ENCODE data around the gene SIL1. TPM values are rescaled to one million over a fixed set of nuclear protein-coding genes. Genes with fewer than 3 reads are reported as not detected.

Gene SIL1
- total and polyA plus RNA-seq, 2 of the 4 experiments (the other 2 are of a cell fraction): 56.1 to 66.0 TPM

GRCh38 chr5:138929571-138929955 lies 268.6 kb downstream of the SIL1 start:
- Histone ChIP-seq H2AK9ac (replicated peaks; ENCODE audit: low read depth, low read length, poor library complexity) (no peak overlapping the region), H3K36me3 (ENCODE audit: control insufficient read depth, insufficient read depth, low read length) (peaks cover 83% of the 10 kb centered on the region), H4K20me1 (ENCODE audit: insufficient read depth, low read length) (peaks cover 10% of the 10 kb centered on the region), H3K9me3 (ENCODE audit: control insufficient read depth, insufficient read depth, low read length) (no peaks in the 10 kb centered on the region), H3K9me1 (ENCODE audit: insufficient read depth, low read length) (peaks cover 13% of the 10 kb centered on the region), H3K27me3 (ENCODE audit: control insufficient read depth, insufficient read depth, low read length) (no peaks in the 10 kb centered on the region), H3K4me2 (ENCODE audit: low read depth, low read length) (no peak overlapping the region), H3K4me3 (ENCODE audit: insufficient read depth, low read depth, low read length) (no peak overlapping the region), H3K4me1 (ENCODE audit: control insufficient read depth, insufficient read depth, low read length) (no peaks in the 10 kb centered on the region; the same call in 1 of the 2 replicates), H3K79me1 (ENCODE audit: low read depth in 1 of 2, low read length in 2 of 2) (peaks cover 12 to 48% of the 10 kb centered on the region in 2 experiments), H2AFZ (replicated peaks; ENCODE audit: low read length, poor library complexity) (no peak overlapping the region), H4K8ac (ENCODE audit: low read depth in 2 of 2, low read length in 2 of 2) (no peak overlapping the region), H4K91ac (ENCODE audit: insufficient read depth, low read depth, low read length) (no peak overlapping the region), H3K9ac (ENCODE audit: low read depth, low read length) (no peak overlapping the region), H2AK5ac (ENCODE audit: low read depth, low read length) (no peak overlapping the region), H2BK20ac (ENCODE audit: low read depth, low read length) (no peak overlapping the region), H2BK5ac (ENCODE audit: low read depth, low read length, poor library complexity, severe bottlenecking) (no peak overlapping the region), H3K4ac (ENCODE audit: low read depth, low read length) (no peak overlapping the region), H2BK15ac (ENCODE audit: low read depth, low read length) (no peak overlapping the region), H3K56ac (ENCODE audit: extremely low read depth, insufficient read depth, low read length) (no peak overlapping the region), H3K18ac (ENCODE audit: low read depth, low read length) (no peak overlapping the region), H3K27ac (ENCODE audit: insufficient read depth, low read length) (no peak overlapping the region), H3K14ac (replicated peaks; ENCODE audit: low read depth, low read length) (no peak overlapping the region), H4K5ac (ENCODE audit: low read depth, low read length) (no peak overlapping the region), H3K23ac (ENCODE audit: low read depth, low read length) (no peak overlapping the region), H2BK120ac (ENCODE audit: low read depth, low read length) (no peak overlapping the region)
- ChIA-PET CTCF (no interaction called here), POLR2A (ENCODE audit: unreplicated experiment) (no interaction called here)
- dilution Hi-C loops (cut with HindIII; ENCODE audit: low sequenced_read_pairs, unreplicated experiment): no loop called here
- no TSS peak for BruUV-seq (replicated peaks)
- TF ChIP-seq, protein P1, sequence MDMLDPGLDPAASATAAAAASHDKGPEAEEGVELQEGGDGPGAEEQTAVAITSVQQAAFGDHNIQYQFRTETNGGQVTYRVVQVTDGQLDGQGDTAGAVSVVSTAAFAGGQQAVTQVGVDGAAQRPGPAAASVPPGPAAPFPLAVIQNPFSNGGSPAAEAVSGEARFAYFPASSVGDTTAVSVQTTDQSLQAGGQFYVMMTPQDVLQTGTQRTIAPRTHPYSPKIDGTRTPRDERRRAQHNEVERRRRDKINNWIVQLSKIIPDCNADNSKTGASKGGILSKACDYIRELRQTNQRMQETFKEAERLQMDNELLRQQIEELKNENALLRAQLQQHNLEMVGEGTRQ (IDR thresholded peaks at IDR 0.05; ENCODE audit: low read depth, low read length): no peak
- no peak for TF ChIP-seq CEBPB (IDR thresholded peaks at IDR 0.05; ENCODE audit: low read depth, low read length)
- no peak for TF ChIP-seq MAFK (IDR thresholded peaks at IDR 0.05; ENCODE audit: low read depth, low read length)
- no peak for TF ChIP-seq RAD21 (IDR thresholded peaks at IDR 0.05; ENCODE audit: low read length)
- no peak for TF ChIP-seq SMC3 (IDR thresholded peaks at IDR 0.05; ENCODE audit: low read depth, low read length)
- TF ChIP-seq RFX5 (IDR thresholded peaks at IDR 0.05; ENCODE audit: low read depth, low read length): no peak
- TF ChIP-seq CTCF (conservative IDR thresholded peaks at IDR 0.05; ENCODE audit: low read depth, low read length): no peak
- no peak for TF ChIP-seq FOS (IDR thresholded peaks at IDR 0.05; ENCODE audit: low read depth, low read length)
- WGBS, 2 experiments (ENCODE audit: extremely low coverage in 2 of 2, insufficient read length in 1 of 2): no CpG with 5 or more reads among the region's 4 CpGs
- DNase-seq: no peak
- in situ Hi-C loops (cut with MboI; ENCODE audit: low sequenced_read_pairs): no loop called here
- no peak for ATAC-seq (ENCODE audit: low read depth)
- intact Hi-C loops (cut with micrococcal nuclease): no loop called here
